Esophagus squamous epithelium (tissue), 5 donors: ENCODE results near the gene FOXD2. TPM values are rescaled to one million over a fixed set of nuclear protein-coding genes. Genes with fewer than 3 reads are reported as not detected.

ENCODE experiments used
- DNase-seq: peaks from one replicate; lab custom pipeline; 2025; lab: John Stamatoyannopoulos, UW
- H3K27ac ChIP-seq, 4 donors: fragments of 200-600 bp; sonication (generic); one replicate each; pipeline ENCODE4 v1.5.1; 2016 to 2019; ENCODE audit warnings: mild to moderate bottlenecking in 1 of 4
- H3K27me3 ChIP-seq, 4 donors: fragments of 200-600 bp; sonication (generic); 1 replicate in 3 of 4; 2 replicates in 1 of 4; pipeline versions ENCODE4 v1.5.1 to v1.6.0; 2017 to 2021; ENCODE audit warnings: antibody characterized with exemption in 1 of 4
- H3K36me3 ChIP-seq, 3 donors: fragments of 200-600 bp; sonication (generic); one replicate each; pipeline ENCODE4 v1.5.1; 2016 to 2019
- H3K4me1 ChIP-seq, 3 donors: fragments of 200-600 bp; sonication (generic); one replicate each; pipeline ENCODE4 v1.5.1; 2017 to 2019
- H3K4me3 ChIP-seq, 4 donors: fragments of 200-600 bp; sonication (generic); 1 replicate in 3 of 4; 2 replicates in 1 of 4; pipeline ENCODE4 v1.5.1; 2016 to 2019; ENCODE audit warnings: mild to moderate bottlenecking in 2 of 4, moderate library complexity in 1 of 4
- H3K9me3 ChIP-seq, 3 donors: fragments of 200-600 bp; sonication (generic); one replicate each; pipeline ENCODE4 v1.5.1; 2016 to 2019
- POLR2A ChIP-seq, 4 donors: fragments of 450-650 bp; IDR thresholded peaks; one replicate each; pipeline ENCODE4 v1.6.1; 2017; ENCODE audit warnings: antibody characterized with exemption in 4 of 4, mild to moderate bottlenecking in 4 of 4, moderate library complexity in 3 of 4
- WGBS, 2 donors: methylation state at CpG; one replicate each; pipeline ENCODE4 v1.1.5; 2018; 5-methylcytosine and 5-hydroxymethylcytosine counted together
- intact Hi-C: fragments of 100-400 bp; cut with DNase I; formaldehyde crosslinking; loops from one replicate; pipeline ENCODE4 v1.15.0; 2022
- total RNA-seq, 4 donors: library from RNA; depleted of rRNA; stranded (reverse); fragments of >200 nt; gene quantifications; one replicate each; pipeline ENCODE4 v1.1.0, GENCODE V29; 2016
- TF ChIP-seq, protein P1 (sequence below), 6 experiments: fragments of 450-650 bp in 4 of 6; fragments of 200-600 bp in 2 of 6; sonication (generic) in 2 of 6; IDR thresholded peaks; one replicate each; pipeline ENCODE4 v1.5.1; 2016 to 2019; ENCODE audit warnings: antibody characterized with exemption in 6 of 6, mild to moderate bottlenecking in 4 of 6, moderate library complexity in 4 of 6
- donor health status: DM: yes; HTN: yes; CAD: no.

Gene FOXD2
- total RNA-seq, result under 1 TPM in 1 of 4 donors, not detected in 3; under 0.01 TPM

DNA sequence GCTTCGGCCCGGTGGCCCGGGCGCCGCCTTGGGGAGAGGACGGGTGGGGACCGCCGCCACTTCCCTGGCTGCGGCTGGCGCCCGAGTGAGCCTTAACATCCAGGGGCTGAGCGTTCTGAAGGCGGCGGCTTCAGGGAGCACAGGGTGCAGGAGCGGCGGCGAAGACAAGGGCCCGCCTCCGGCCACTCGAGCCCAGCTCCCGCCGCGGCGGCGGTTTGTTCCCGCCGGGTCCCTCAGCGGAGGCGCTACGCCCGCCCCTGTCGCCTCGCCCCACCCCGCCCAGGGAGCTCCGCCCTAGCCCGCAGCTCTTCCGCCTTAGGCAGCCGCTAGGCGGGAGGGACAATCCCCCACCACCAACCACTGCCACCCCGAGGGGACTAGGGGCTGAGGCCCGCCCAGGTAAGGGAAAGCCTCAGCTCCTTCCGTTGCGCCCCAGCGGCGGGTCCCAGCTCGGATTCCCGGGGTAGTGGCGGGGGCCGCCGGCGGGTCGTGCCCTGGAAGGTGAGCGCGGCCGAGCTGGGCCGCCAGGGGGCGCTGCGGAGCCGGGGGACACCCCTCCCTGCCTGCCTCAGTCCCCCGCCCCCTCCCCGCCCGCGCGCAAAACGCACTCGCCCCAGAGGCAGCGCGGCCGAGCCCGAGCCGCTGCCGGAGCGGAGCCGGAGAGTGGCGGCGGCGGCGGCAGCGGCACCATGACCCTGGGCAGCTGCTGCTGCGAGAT lies at the start of gene FOXD2:
FOXD2 (plus strand) TSS at position 598 of the 718 bp plus-strand sequence; CDS start at position 690, 92 bp downstream.
- Histone ChIP-seq H3K4me3 (peak within 1 kb of the TSS; percentile 34 to 78 (median 58)), H3K9me3 (no peaks in the 10 kb centered on the region), H3K36me3 (no peaks in the 10 kb centered on the region), H3K27ac (peak within 1 kb of the TSS; percentile 72 to 88 (median 81)), H3K4me1 (peaks cover 27 to 62% (median 36%) of the 10 kb centered on the region in 3 donors), H3K27me3 (peaks cover 10 to 100% (median 34%) of the 10 kb centered on the region in 4 donors)
- no CpG with 5 or more reads among the region's 80 CpGs for WGBS, 2 donors
- TF ChIP-seq, protein P1, sequence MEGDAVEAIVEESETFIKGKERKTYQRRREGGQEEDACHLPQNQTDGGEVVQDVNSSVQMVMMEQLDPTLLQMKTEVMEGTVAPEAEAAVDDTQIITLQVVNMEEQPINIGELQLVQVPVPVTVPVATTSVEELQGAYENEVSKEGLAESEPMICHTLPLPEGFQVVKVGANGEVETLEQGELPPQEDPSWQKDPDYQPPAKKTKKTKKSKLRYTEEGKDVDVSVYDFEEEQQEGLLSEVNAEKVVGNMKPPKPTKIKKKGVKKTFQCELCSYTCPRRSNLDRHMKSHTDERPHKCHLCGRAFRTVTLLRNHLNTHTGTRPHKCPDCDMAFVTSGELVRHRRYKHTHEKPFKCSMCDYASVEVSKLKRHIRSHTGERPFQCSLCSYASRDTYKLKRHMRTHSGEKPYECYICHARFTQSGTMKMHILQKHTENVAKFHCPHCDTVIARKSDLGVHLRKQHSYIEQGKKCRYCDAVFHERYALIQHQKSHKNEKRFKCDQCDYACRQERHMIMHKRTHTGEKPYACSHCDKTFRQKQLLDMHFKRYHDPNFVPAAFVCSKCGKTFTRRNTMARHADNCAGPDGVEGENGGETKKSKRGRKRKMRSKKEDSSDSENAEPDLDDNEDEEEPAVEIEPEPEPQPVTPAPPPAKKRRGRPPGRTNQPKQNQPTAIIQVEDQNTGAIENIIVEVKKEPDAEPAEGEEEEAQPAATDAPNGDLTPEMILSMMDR (IDR thresholded peaks at IDR 0.05), result peak; percentile 93 to 98 (median 96)
- TF ChIP-seq POLR2A (IDR thresholded peaks at IDR 0.05), result peak in 2 of 4 donors; percentile 16 to 61
- intact Hi-C loops, result loop anchor here (5.0 kb wide), 1 partner anchor 285 kb away; no protein-coding TSS in a partner anchor
- no peak for DNase-seq

DNA sequence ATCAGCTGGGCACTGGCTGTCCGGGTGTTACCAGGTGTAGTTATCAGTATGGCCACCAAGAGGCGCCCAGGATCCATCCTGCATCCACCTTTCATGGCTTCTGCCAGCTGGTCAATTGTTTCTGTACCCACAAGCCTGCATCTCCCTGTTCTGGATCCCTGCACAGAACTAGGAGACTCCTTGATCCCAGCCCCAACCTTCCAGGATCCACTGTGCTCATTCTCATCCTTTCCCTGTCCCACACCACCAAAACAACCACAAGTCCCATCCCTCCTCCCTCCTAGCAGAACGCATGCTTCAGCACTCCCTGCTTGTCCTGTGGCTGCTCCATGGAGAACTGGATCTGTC lies 49.0 kb upstream of the FOXD2 start:
- Histone ChIP-seq H3K4me1 (peaks cover 0 to 21% (median 0%) of the 10 kb centered on the region in 3 donors), H3K9me3 (no peaks in the 10 kb centered on the region), H3K36me3 (no peaks in the 10 kb centered on the region), H3K4me3 (no peak overlapping the region), H3K27me3 (peaks cover 0 to 22% (median 0%) of the 10 kb centered on the region in 4 donors), H3K27ac (no peak overlapping the region)
- 20 to 21% methylated on average over 3 of the region's 3 CpGs for WGBS, 2 donors
- intact Hi-C loops, result no loop called here
- DNase-seq, result no peak
- TF ChIP-seq, protein P1 (IDR thresholded peaks at IDR 0.05), result peak; percentile 45 to 79 (median 64)
- TF ChIP-seq POLR2A (IDR thresholded peaks at IDR 0.05), result no peak

GRCh38 chr1:47389731-47390130 lies 48.1 kb upstream of the FOXD2 start:
- H3K27me3 ChIP-seq, result peaks cover 0 to 28% (median 0%) of the 10 kb centered on the region in 4 donors
- DNase-seq, result no peak
- H3K27ac ChIP-seq, result no peak overlapping the region
- TF ChIP-seq, protein P1 (IDR thresholded peaks at IDR 0.05), result no peak
- no peak for TF ChIP-seq POLR2A (IDR thresholded peaks at IDR 0.05)
- no peaks in the 10 kb centered on the region for H3K9me3 ChIP-seq
- WGBS, 2 donors, result 30 to 38% methylated on average over 1 to 2 of the region's 2 CpGs
- no peak overlapping the region for H3K4me3 ChIP-seq
- peaks cover 0 to 21% (median 0%) of the 10 kb centered on the region in 3 donors for H3K4me1 ChIP-seq
- intact Hi-C loops, result no loop called here
- H3K36me3 ChIP-seq, result no peaks in the 10 kb centered on the region

DNA sequence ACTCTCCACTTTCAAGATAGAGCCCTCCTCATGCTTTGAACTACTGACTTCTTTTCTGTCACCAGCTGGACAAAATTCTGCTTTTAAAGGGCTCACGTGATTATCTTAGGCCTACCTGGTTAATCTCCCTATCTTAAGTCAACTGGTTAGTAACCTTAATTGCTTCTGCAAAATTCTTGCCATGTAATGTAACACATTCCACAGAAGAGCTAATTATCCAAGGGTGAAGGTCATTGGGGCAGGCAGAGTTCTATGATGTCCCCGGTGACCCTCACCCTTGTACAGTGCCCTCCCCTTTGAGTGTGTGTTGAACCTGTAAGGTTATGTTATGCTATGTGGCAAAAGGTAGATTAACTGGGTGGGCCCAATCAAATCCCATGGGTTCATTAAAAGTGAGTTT lies 47.0 kb upstream of the FOXD2 start:
- H3K4me3 ChIP-seq, result no peak overlapping the region
- 42 to 75% methylated on average over 2 of the region's 2 CpGs for WGBS, 2 donors
- no peak for DNase-seq
- TF ChIP-seq POLR2A (IDR thresholded peaks at IDR 0.05), result no peak
- TF ChIP-seq, protein P1 (IDR thresholded peaks at IDR 0.05), result no peak
- intact Hi-C loops, result no loop called here
- no peaks in the 10 kb centered on the region for H3K9me3 ChIP-seq
- H3K27me3 ChIP-seq, result peaks cover 0 to 33% (median 0%) of the 10 kb centered on the region in 4 donors
- H3K36me3 ChIP-seq, result no peaks in the 10 kb centered on the region
- H3K4me1 ChIP-seq, result peaks cover 0 to 21% (median 0%) of the 10 kb centered on the region in 3 donors
- no peak overlapping the region for H3K27ac ChIP-seq

DNA sequence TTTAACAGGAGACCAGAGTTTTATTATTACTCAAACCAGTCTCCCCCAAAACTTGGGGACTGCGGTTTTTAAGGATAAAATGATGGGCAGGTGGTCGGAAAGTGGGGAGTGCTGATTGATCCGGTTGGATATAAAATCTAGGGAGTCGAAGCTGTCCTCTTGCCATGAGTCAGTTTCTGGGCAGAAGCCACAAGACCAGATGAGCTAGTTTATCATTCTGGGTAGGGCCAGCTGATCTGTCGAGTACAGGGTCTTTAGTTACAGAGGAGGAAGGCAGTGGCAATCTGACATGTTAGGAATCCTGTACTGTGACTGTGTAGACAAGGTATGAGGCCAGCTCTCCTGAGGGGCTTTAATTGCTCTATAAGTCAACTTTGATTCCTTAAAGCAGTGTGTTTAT lies 44.7 kb upstream of the FOXD2 start:
- Histone ChIP-seq H3K9me3 (no peaks in the 10 kb centered on the region), H3K36me3 (no peaks in the 10 kb centered on the region), H3K27me3 (peaks cover 0 to 54% (median 0%) of the 10 kb centered on the region in 4 donors), H3K4me1 (peaks cover 0 to 16% (median 0%) of the 10 kb centered on the region in 3 donors), H3K27ac (no peak overlapping the region), H3K4me3 (no peak overlapping the region)
- intact Hi-C loops, result no loop called here
- WGBS, 2 donors, result 49 to 63% methylated on average over 5 of the region's 5 CpGs
- DNase-seq, result no peak
- TF ChIP-seq, protein P1 (IDR thresholded peaks at IDR 0.05), result no peak
- TF ChIP-seq POLR2A (IDR thresholded peaks at IDR 0.05), result no peak
